LNCAP (cell line): ENCODE results near the gene SMAD9.

Source experiments
- CTCF ChIP-seq: fragments of 450-650 bp; IDR thresholded peaks from 2 replicates; pipeline ENCODE4 v1.5.1; 2017; ENCODE audit warnings: mild to moderate bottlenecking

Gene SMAD9

GRCh38 chr13:36887758-36888521 is 32.1 kb downstream of the SMAD9 start:
- TF ChIP-seq CTCF, result no peak

DNA sequence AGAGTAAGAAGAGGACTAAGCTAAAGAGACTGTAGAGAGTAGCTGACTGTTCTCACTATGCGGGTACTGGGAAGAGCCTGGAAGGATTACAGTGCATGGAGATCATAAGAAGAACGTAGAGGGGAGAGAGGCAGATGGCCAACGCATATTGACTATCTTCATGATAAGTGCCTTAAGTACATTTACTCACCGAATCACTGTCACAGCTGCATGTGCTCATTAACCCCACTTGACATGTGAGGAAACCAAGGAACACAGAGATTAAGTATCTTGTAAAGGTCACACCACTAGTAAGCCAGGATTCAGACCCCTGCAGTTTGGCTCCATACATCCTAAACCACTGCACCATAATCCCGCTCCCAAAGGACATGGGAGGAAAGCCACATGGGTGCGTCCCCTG is 34.1 kb downstream of the SMAD9 start:
- TF ChIP-seq CTCF, result no peak

- no peak for TF ChIP-seq CTCF
Observed at GRCh38 chr13:36884235-36884634, 35.8 kb downstream of the SMAD9 start.

DNA sequence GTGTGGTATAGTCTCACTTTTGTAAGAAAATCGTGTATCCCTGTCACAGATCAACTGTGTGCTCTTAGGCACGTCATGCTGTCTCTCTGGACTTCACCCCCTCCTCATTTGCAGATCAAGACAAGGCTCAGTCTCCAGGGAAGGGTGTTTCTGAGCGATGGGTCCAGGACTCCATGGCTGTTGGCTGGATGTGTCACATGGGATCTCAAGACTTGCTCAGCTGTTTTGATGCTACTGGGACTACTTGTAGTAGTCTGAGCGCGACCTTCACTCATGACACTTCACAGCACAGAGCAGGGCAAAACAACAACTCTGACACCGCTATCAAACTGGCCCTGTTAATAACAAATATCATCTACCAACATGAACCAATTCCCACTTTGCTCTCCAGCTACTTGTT is 36.2 kb downstream of the SMAD9 start:
- no peak for TF ChIP-seq CTCF

DNA sequence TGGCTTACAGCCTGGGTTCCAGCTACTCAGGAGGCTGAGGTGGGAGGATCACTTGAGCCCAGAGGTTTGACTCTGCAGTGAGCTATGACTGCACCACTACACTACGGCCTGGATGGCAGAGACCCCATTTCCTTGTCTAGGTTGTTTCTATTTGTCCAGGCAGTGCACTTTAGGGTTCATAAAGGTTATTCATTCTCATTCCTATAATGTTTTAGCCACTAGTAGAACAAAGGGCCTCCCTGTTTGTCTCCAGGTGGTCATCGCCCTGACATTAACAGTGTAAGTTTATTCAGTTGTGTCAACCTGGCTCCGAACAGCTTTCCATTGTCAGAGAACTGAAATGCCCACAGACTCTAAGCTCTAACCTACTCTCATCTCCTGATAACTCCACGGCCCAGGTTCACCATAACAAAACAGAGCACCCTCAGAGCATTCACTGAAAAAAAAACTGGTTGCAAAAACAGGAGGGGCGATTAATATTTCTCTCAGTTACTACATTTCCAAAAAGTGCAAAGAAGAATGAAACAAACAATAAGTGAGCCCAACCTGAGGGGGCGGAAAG is 37.1 kb downstream of the SMAD9 start:
- no peak for TF ChIP-seq CTCF

DNA sequence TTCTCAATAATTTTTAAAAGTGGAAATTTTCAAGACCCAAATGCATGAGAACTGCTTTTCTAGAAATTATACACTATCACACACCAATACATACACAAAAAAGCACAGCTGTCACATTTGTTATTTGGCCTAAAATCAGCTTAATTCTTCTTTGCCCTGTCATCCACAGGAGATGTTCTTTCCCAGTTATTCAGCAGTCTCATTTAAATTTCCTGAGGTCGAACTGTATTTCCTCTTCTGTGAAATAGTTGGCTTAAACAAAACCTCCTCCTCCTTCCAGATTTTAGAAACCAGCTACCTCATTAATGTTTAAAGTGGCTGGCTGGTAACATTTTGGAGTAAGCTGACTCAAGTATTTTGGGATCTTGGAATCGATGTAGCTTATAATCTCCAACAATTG is 39.1 kb downstream of the SMAD9 start:
- no peak for TF ChIP-seq CTCF

GRCh38 chr13:36879218-36879938 is 40.7 kb downstream of the SMAD9 start:
- TF ChIP-seq CTCF, result no peak
